Ishikawa (cell line): ENCODE measurements around the gene SEPHS1.

ENCODE experiments used
- CEBPB ChIP-seq: IDR thresholded peaks from 2 replicates; pipeline ENCODE4 v1.6.1; 2012
- CREB1 ChIP-seq: IDR thresholded peaks from 2 replicates; pipeline ENCODE4 v1.6.1; 2012; ENCODE audit warnings: low read depth
- EGR1 ChIP-seq: IDR thresholded peaks from 2 replicates; pipeline ENCODE4 v1.6.1; 2012
- EP300 ChIP-seq: IDR thresholded peaks from 2 replicates; pipeline ENCODE4 v1.6.1; 2012; ENCODE audit warnings: borderline replicate concordance
- FOXM1 ChIP-seq: IDR thresholded peaks from 2 replicates; pipeline ENCODE4 v1.6.1; 2012; ENCODE audit warnings: low read depth, borderline replicate concordance
- NFIC ChIP-seq: IDR thresholded peaks from 2 replicates; pipeline ENCODE4 v1.6.1; 2012
- RAD21 ChIP-seq: IDR thresholded peaks from 2 replicates; pipeline ENCODE4 v1.6.1; 2012; ENCODE audit warnings: low read depth
- REST ChIP-seq: IDR thresholded peaks from 2 replicates; pipeline ENCODE4 v1.6.1; 2012; ENCODE audit warnings: low read depth, mild to moderate bottlenecking
- TAF1 ChIP-seq: IDR thresholded peaks from 2 replicates; pipeline ENCODE4 v1.6.1; 2012; ENCODE audit warnings: low read depth, mild to moderate bottlenecking
- TCF12 ChIP-seq: IDR thresholded peaks from 2 replicates; pipeline ENCODE4 v1.6.1; 2012; ENCODE audit warnings: low read depth
- TEAD4 ChIP-seq: IDR thresholded peaks from 2 replicates; pipeline ENCODE4 v1.6.1; 2012
- USF1 ChIP-seq: IDR thresholded peaks from 2 replicates; pipeline ENCODE4 v1.6.1; 2012
- YY1 ChIP-seq: IDR thresholded peaks from 2 replicates; pipeline ENCODE4 v1.6.1; 2012; ENCODE audit warnings: low read depth
- ZBTB7A ChIP-seq: IDR thresholded peaks from 2 replicates; pipeline ENCODE4 v1.6.1; 2012; ENCODE audit warnings: low read depth
- TF ChIP-seq, protein P1 (sequence below): IDR thresholded peaks from 2 replicates; pipeline ENCODE4 v1.6.1; 2012

The SEPHS1 gene

GRCh38 chr10:13309792-13310191, 38.3 kb downstream of the SEPHS1 start:
- no peak for TF ChIP-seq ZBTB7A
- no peak for TF ChIP-seq TEAD4
- no peak for TF ChIP-seq FOXM1
- TF ChIP-seq NFIC: no peak
- no peak for TF ChIP-seq RAD21
- no peak for TF ChIP-seq REST
- no peak for TF ChIP-seq TCF12
- TF ChIP-seq, protein P1, sequence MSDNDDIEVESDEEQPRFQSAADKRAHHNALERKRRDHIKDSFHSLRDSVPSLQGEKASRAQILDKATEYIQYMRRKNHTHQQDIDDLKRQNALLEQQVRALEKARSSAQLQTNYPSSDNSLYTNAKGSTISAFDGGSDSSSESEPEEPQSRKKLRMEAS: no peak

DNA sequence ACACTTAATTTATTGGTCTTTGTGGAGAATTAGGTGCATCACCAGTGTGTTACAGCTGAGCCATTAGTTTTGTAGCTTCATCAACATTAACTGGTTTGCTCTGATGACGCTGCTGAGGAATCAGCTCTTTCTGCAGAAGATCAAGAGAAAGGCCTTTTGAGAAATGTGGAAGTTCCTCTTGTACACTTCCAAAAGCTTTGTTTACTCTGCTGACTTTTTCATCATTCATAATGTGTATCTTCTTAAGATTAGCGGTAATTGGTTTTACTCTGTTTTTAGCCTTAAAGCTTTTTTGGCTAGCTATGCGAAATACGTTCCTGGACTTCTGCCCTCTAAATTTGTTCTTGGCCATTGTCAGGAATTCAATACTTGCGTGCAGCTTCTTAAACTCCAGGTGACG, 40.0 kb downstream of the SEPHS1 start:
- TF ChIP-seq EP300 (no peak), TEAD4 (no peak), NFIC (no peak), REST (no peak), FOXM1 (no peak), TCF12 (no peak), CEBPB (no peak), CREB1 (no peak), TAF1 (no peak), ZBTB7A (no peak), USF1 (no peak)
- TF ChIP-seq, protein P1: no peak

DNA sequence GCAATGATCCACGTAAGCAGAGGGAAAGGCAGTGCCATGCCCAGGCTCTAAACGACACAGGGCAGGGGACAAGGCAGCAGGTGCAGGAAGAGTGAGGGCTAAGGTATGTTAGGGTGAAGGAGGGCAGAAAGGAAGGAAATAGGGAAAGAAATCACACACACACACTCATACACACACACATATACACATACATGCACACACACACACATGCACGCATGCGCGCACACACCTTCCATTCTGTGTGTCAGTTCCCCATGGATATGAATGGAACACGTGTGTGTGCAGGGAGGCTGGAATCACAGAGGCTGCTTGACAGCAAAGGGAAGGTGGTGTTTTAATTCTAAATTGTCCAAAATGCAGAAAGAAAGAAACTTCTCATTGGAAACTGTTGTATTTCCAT, 42.0 kb downstream of the SEPHS1 start:
- no peak for TF ChIP-seq YY1
- TF ChIP-seq USF1: no peak
- no peak for TF ChIP-seq CREB1
- TF ChIP-seq FOXM1: no peak
- no peak for TF ChIP-seq ZBTB7A
- TF ChIP-seq NFIC: no peak
- no peak for TF ChIP-seq TEAD4

GRCh38 chr10:13302821-13303555, 45.1 kb downstream of the SEPHS1 start:
- TF ChIP-seq, protein P1: no peak
- TF ChIP-seq CREB1 (no peak), NFIC (no peak), FOXM1 (no peak), USF1 (no peak), EGR1 (no peak), EP300 (no peak), ZBTB7A (no peak), TAF1 (no peak), RAD21 (no peak), TEAD4 (no peak), CEBPB (no peak), YY1 (no peak), REST (no peak), TCF12 (no peak)
